Measurements from ENCODE around the gene RTN4RL1. TPM values are rescaled to one million over a fixed set of nuclear protein-coding genes. Genes with fewer than 3 reads are reported as not detected.

Gene RTN4RL1
- total and polyA plus RNA-seq, 2 of the 4 experiments (the other 2 are of a cell fraction), result under 0.01 to 0.03 TPM

GRCh38 chr17:2023256-2023655 lies 1.9 kb downstream of the RTN4RL1 start:
- no peaks in the 10 kb centered on the region for H3K9me1 ChIP-seq (ENCODE audit: insufficient read depth, low read length)
- in situ Hi-C loops (cut with MboI; ENCODE audit: low sequenced_read_pairs) (no loop called here), dilution Hi-C loops (cut with HindIII; ENCODE audit: low sequenced_read_pairs, unreplicated experiment) (no loop called here), intact Hi-C loops (cut with micrococcal nuclease) (no loop called here)
- no peak overlapping the region for H2BK120ac ChIP-seq (ENCODE audit: low read depth, low read length)
- H3K27ac ChIP-seq (ENCODE audit: insufficient read depth, low read length), result no peak overlapping the region
- H3K9me3 ChIP-seq (ENCODE audit: control insufficient read depth, insufficient read depth, low read length), result no peaks in the 10 kb centered on the region
- no peak overlapping the region for H4K8ac ChIP-seq (ENCODE audit: low read depth in 2 of 2, low read length in 2 of 2)
- no TSS peak for BruUV-seq (replicated peaks)
- H2AK5ac ChIP-seq (ENCODE audit: low read depth, low read length), result no peak overlapping the region
- H2AK9ac ChIP-seq (replicated peaks; ENCODE audit: low read depth, low read length, poor library complexity), result no peak overlapping the region
- no peaks in the 10 kb centered on the region for H3K79me1 ChIP-seq (ENCODE audit: low read depth in 1 of 2, low read length in 2 of 2)
- H2AFZ ChIP-seq (replicated peaks; ENCODE audit: low read length, poor library complexity), result no peak overlapping the region
- no peak overlapping the region for H4K5ac ChIP-seq (ENCODE audit: low read depth, low read length)
- no peak overlapping the region for H3K56ac ChIP-seq (ENCODE audit: extremely low read depth, insufficient read depth, low read length)
- CTCF ChIA-PET, result no interaction called here
- no peak overlapping the region for H2BK20ac ChIP-seq (ENCODE audit: low read depth, low read length)
- DNase-seq (no peak), ATAC-seq (ENCODE audit: low read depth) (no peak)
- no peak overlapping the region for H2BK15ac ChIP-seq (ENCODE audit: low read depth, low read length)
- no peak overlapping the region for H3K23ac ChIP-seq (ENCODE audit: low read depth, low read length)
- no peak overlapping the region for H3K18ac ChIP-seq (ENCODE audit: low read depth, low read length)
- TF ChIP-seq BHLHE40 (IDR thresholded peaks at IDR 0.05; ENCODE audit: low read depth, low read length), result no peak
- TF ChIP-seq NFE2L2 (IDR thresholded peaks at IDR 0.05; ENCODE audit: low read depth, low read length), result no peak
- no peak for TF ChIP-seq SMC3 (IDR thresholded peaks at IDR 0.05; ENCODE audit: low read depth, low read length)
- TF ChIP-seq RFX5 (IDR thresholded peaks at IDR 0.05; ENCODE audit: low read depth, low read length), result no peak
- TF ChIP-seq POLR2A (IDR thresholded peaks at IDR 0.05; ENCODE audit: low read depth, low read length), result no peak
- TF ChIP-seq RCOR1 (IDR thresholded peaks at IDR 0.05; ENCODE audit: insufficient replicate concordance, low read length), result no peak
- no peak for TF ChIP-seq MAZ (IDR thresholded peaks at IDR 0.05; ENCODE audit: borderline replicate concordance, low read depth, low read length)
- TF ChIP-seq MXI1 (IDR thresholded peaks at IDR 0.05; ENCODE audit: borderline replicate concordance, low read depth, low read length), result no peak
- TF ChIP-seq MAFK (IDR thresholded peaks at IDR 0.05; ENCODE audit: low read depth, low read length), result no peak
- no peak for TF ChIP-seq FOS (IDR thresholded peaks at IDR 0.05; ENCODE audit: low read depth, low read length)
- TF ChIP-seq CHD1 (IDR thresholded peaks at IDR 0.05; ENCODE audit: low read depth, low read length), result no peak
- no peak for TF ChIP-seq CEBPB (IDR thresholded peaks at IDR 0.05; ENCODE audit: low read depth, low read length)
- no peak for TF ChIP-seq ELK1 (IDR thresholded peaks at IDR 0.05; ENCODE audit: borderline replicate concordance, low read depth, low read length)
- no peak for TF ChIP-seq USF2 (IDR thresholded peaks at IDR 0.05; ENCODE audit: low read depth, low read length)
- no peak for TF ChIP-seq RAD21 (IDR thresholded peaks at IDR 0.05; ENCODE audit: low read length)
- TF ChIP-seq CTCF (conservative IDR thresholded peaks at IDR 0.05; ENCODE audit: low read depth, low read length), result no peak
- WGBS, 2 experiments (ENCODE audit: extremely low coverage in 2 of 2, insufficient read length in 1 of 2), result 10% methylated on average over 7 of the region's 16 CpGs; no CpG with 5 or more reads in 1 of the 2 experiments
- POLR2A ChIA-PET (ENCODE audit: unreplicated experiment), result no interaction called here
- H2BK5ac ChIP-seq (ENCODE audit: low read depth, low read length, poor library complexity, severe bottlenecking), result no peak overlapping the region
- no peak overlapping the region for H3K9ac ChIP-seq (ENCODE audit: low read depth, low read length)
- H3K27me3 ChIP-seq (ENCODE audit: control insufficient read depth, insufficient read depth, low read length), result peaks cover 73% of the 10 kb centered on the region
- peaks cover 1% of the 10 kb centered on the region; the same call in 1 of the 2 replicates for H3K4me1 ChIP-seq (ENCODE audit: control insufficient read depth, insufficient read depth, low read length)
- no peak overlapping the region for H3K4ac ChIP-seq (ENCODE audit: low read depth, low read length)
- no peak overlapping the region for H4K91ac ChIP-seq (ENCODE audit: insufficient read depth, low read depth, low read length)
- no peak overlapping the region for H3K4me2 ChIP-seq (ENCODE audit: low read depth, low read length)
- no peak overlapping the region for H3K4me3 ChIP-seq (ENCODE audit: insufficient read depth, low read depth, low read length)
- no peak overlapping the region for H3K14ac ChIP-seq (replicated peaks; ENCODE audit: low read depth, low read length)
- H3K36me3 ChIP-seq (ENCODE audit: control insufficient read depth, insufficient read depth, low read length), result no peaks in the 10 kb centered on the region
- H4K20me1 ChIP-seq (ENCODE audit: insufficient read depth, low read length), result no peaks in the 10 kb centered on the region; the same call in none of the 2 replicates
